Mesendoderm (in vitro differentiated cells): ENCODE data around the gene SEC31B.

Source experiments
- DNase-seq: peaks from one replicate; pipeline ENCODE4 v3.0.0; 2013
- H2AK5ac ChIP-seq: 2 replicates; pipeline ENCODE4 v1.6.1; 2013; ENCODE audit warnings: low read length, inconsistent platforms
- H2BK120ac ChIP-seq: 2 replicates; pipeline ENCODE4 v1.6.1; 2013; ENCODE audit warnings: low read depth, mild to moderate bottlenecking, low read length, moderate library complexity, mixed read lengths
- H2BK15ac ChIP-seq: replicated peaks from 2 replicates; pipeline ENCODE4 v1.6.1; 2013; ENCODE audit warnings: low read depth, mild to moderate bottlenecking, moderate library complexity
- H2BK5ac ChIP-seq: 2 replicates; pipeline ENCODE4 v1.6.1; 2013; ENCODE audit warnings: low read length, inconsistent platforms
- H3K18ac ChIP-seq: 2 replicates; pipeline ENCODE4 v1.6.1; 2013; ENCODE audit warnings: mild to moderate bottlenecking, low read length, mixed read lengths
- H3K23ac ChIP-seq: one replicate; pipeline ENCODE4 v1.6.1; 2013; ENCODE audit warnings: low read length
- H3K27ac ChIP-seq: 2 replicates; pipeline ENCODE4 v1.5.1; 2013; ENCODE audit warnings: low read depth, mild to moderate bottlenecking, inconsistent platforms, low read length, moderate library complexity
- H3K27me3 ChIP-seq: 2 replicates; pipeline ENCODE4 v1.6.1; 2013; ENCODE audit warnings: low read length, control low read depth, mild to moderate bottlenecking, inconsistent platforms; ENCODE audit not compliant: insufficient read depth, poor library complexity
- H3K36me3 ChIP-seq: 2 replicates; pipeline ENCODE4 v1.6.1; 2013; ENCODE audit warnings: low read length, inconsistent platforms; ENCODE audit not compliant: control insufficient read depth, insufficient read depth
- H3K4ac ChIP-seq: one replicate; pipeline ENCODE4 v1.6.1; 2013; ENCODE audit warnings: low read depth, mild to moderate bottlenecking, low read length, moderate library complexity
- H3K4me1 ChIP-seq: 2 replicates; pipeline ENCODE4 v1.6.1; 2013; ENCODE audit warnings: low read depth, low read length, inconsistent platforms; ENCODE audit not compliant: control insufficient read depth
- H3K4me2 ChIP-seq: 2 replicates; pipeline ENCODE4 v1.6.1; 2013; ENCODE audit warnings: low read length
- H3K4me3 ChIP-seq: 2 replicates; pipeline ENCODE4 v1.5.1; 2013; ENCODE audit warnings: mild to moderate bottlenecking, low read length
- H3K56ac ChIP-seq: one replicate; pipeline ENCODE4 v1.6.1; 2013; ENCODE audit warnings: low read length
- H3K79me1 ChIP-seq: 2 replicates; pipeline ENCODE4 v1.6.1; 2013; ENCODE audit warnings: low read length, inconsistent platforms
- H3K79me2 ChIP-seq: 2 replicates; pipeline ENCODE4 v1.6.1; 2013; ENCODE audit warnings: mild to moderate bottlenecking, low read length; ENCODE audit not compliant: control insufficient read depth, insufficient read depth
- H3K9ac ChIP-seq: 2 replicates; pipeline ENCODE4 v1.6.1; 2013; ENCODE audit warnings: low read length, inconsistent platforms
- H4K5ac ChIP-seq: one replicate; pipeline ENCODE4 v1.6.1; 2013; ENCODE audit warnings: low read length
- H4K8ac ChIP-seq: one replicate; pipeline ENCODE4 v1.6.1; 2013; ENCODE audit warnings: low read depth, mild to moderate bottlenecking, control low read depth, low read length, moderate library complexity
- WGBS: extraction: QIAGEN DNeasy Blood & Tissue Kit; methylation state at CpG from one replicate; pipeline ENCODE4 v1.1.7; 2013; ENCODE audit warnings: low lambda C conversion rate, missing lambda C conversion rate; ENCODE audit not compliant: insufficient coverage; ENCODE audit errors: extremely low coverage; 5-methylcytosine and 5-hydroxymethylcytosine counted together

Gene SEC31B

DNA sequence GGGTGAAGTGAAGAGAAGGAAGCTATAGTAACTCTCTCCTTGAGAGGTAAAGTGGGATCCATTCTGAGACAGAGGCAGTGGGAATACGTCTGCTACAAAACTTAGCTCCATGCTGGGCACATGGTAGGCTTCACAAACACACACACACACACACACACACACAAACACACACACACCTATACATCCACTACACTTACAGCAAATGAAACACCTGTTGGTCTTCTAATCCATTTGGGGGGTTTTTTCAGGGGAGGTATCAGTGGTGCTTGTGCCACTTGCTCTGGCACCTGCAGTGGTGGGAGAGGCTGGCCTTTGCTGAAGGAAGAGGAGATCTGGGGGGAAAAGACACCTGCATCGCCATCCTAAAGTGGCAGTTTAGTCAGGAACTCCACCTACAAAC is 14.5 kb downstream of the SEC31B start:
- no peak overlapping the region for H2BK120ac ChIP-seq
- no peak overlapping the region for H3K56ac ChIP-seq
- H3K79me1 ChIP-seq = no peaks in the 10 kb centered on the region
- no peak overlapping the region for H4K5ac ChIP-seq
- no peak overlapping the region for H3K4me2 ChIP-seq
- no peaks in the 10 kb centered on the region for H3K27me3 ChIP-seq
- H3K36me3 ChIP-seq = no peaks in the 10 kb centered on the region
- no peak overlapping the region for H3K18ac ChIP-seq
- DNase-seq = no peak
- H3K79me2 ChIP-seq = no peaks in the 10 kb centered on the region
- H3K27ac ChIP-seq = no peak overlapping the region
- no peak overlapping the region for H3K4ac ChIP-seq
- H3K23ac ChIP-seq = no peak overlapping the region
- H3K4me3 ChIP-seq = no peak overlapping the region
- no peak overlapping the region for H3K9ac ChIP-seq
- no peak overlapping the region for H2BK5ac ChIP-seq
- no peaks in the 10 kb centered on the region for H3K4me1 ChIP-seq
- no peak overlapping the region for H2AK5ac ChIP-seq
- WGBS = no CpG with 5 or more reads among the region's 2 CpGs
- no peak overlapping the region for H4K8ac ChIP-seq
- no peak overlapping the region for H2BK15ac ChIP-seq

DNA sequence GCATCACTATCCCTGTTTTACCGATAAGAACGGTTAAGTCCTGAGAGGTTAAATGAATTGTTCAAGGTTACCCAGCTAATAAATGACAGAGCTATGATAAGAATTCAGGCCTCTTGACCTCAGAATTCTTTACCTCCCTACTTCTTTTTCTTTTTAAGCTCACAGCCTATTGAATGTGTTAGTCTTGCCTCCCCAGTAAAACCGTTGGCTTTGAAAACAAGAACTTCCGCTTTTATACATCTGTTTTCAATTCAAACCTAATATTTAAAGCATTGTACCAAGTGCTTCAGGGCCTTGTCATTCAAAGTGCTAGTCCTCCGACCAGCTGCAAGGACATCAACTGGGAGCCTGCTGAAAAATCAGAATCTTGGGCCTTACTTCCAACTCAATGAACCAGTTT is 15.6 kb downstream of the SEC31B start:
- Histone ChIP-seq H3K27me3 (no peaks in the 10 kb centered on the region), H2AK5ac (no peak overlapping the region), H3K18ac (no peak overlapping the region), H3K9ac (no peak overlapping the region), H3K36me3 (no peaks in the 10 kb centered on the region), H2BK5ac (no peak overlapping the region), H3K23ac (no peak overlapping the region), H3K27ac (no peak overlapping the region), H4K8ac (no peak overlapping the region), H3K79me1 (no peaks in the 10 kb centered on the region), H2BK15ac (no peak overlapping the region), H3K4me3 (no peak overlapping the region), H4K5ac (no peak overlapping the region), H3K56ac (no peak overlapping the region), H3K4ac (no peak overlapping the region), H3K79me2 (no peaks in the 10 kb centered on the region), H3K4me1 (no peaks in the 10 kb centered on the region), H3K4me2 (no peak overlapping the region), H2BK120ac (no peak overlapping the region)
- DNase-seq = no peak
- WGBS = no CpG with 5 or more reads among the region's 5 CpGs

DNA sequence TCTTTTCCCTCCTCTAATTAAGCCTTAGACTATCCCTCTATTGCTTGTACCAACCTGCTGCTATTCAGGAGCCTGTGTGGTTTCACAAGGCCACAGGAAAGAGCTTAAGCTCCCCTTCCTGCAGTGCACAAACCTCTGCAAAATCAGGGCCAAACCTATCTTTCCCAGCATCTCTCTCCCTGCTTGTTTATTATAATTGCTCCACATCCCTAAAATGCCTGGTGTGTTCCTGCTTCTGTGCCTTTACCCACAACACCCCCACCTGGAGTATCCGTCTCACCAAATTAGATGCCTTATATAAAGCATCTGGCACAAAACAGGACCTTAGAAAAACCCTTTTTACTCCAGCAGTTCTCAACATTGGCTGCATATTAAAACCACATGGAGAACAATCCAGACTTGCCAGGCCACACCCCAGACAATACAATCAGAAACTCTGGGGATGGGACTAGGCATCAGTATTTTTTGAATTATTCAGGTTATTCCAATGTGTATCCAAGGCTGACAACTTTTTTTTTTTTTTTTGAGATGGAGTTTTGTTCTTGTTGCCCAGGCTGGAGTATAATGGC is 16.7 kb downstream of the SEC31B start:
- Histone ChIP-seq H3K27ac (no peak overlapping the region), H3K4ac (no peak overlapping the region), H3K4me2 (no peak overlapping the region), H2BK15ac (no peak overlapping the region), H4K5ac (no peak overlapping the region), H3K4me3 (no peak overlapping the region), H3K79me2 (no peaks in the 10 kb centered on the region), H3K18ac (no peak overlapping the region), H2BK5ac (no peak overlapping the region), H2AK5ac (no peak overlapping the region), H3K9ac (no peak overlapping the region), H3K56ac (no peak overlapping the region), H3K23ac (no peak overlapping the region), H3K4me1 (no peaks in the 10 kb centered on the region), H3K79me1 (no peaks in the 10 kb centered on the region), H2BK120ac (no peak overlapping the region), H3K36me3 (no peaks in the 10 kb centered on the region), H4K8ac (no peak overlapping the region), H3K27me3 (no peaks in the 10 kb centered on the region)
- WGBS = no CpG with 5 or more reads among the region's 1 CpG
- DNase-seq = no peak

DNA sequence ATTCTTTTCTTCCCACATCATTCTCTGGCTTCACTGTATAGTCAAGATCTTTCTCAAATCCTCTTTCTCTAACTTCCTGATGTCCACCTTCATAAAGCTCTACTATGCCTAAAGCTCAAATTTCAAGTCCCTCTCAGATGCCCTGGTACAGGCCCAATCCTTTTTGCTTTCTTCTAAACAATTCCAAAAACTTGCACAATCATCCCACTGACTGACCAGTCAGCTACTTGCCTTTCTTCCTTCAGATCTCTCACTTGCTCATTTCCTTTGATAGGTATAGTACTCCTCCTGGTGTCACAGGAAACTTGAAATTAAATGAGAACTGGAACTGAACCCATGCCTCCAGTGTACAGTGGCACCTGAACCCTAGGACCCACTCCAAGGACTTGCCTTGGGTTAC is 18.2 kb downstream of the SEC31B start:
- Histone ChIP-seq H3K4me3 (no peak overlapping the region), H3K79me1 (no peaks in the 10 kb centered on the region), H2AK5ac (no peak overlapping the region), H3K23ac (no peak overlapping the region), H2BK120ac (no peak overlapping the region), H3K36me3 (no peaks in the 10 kb centered on the region), H4K5ac (no peak overlapping the region), H3K27ac (no peak overlapping the region), H2BK5ac (no peak overlapping the region), H3K79me2 (no peaks in the 10 kb centered on the region), H2BK15ac (no peak overlapping the region), H3K4me1 (no peaks in the 10 kb centered on the region), H3K56ac (no peak overlapping the region), H3K27me3 (no peaks in the 10 kb centered on the region), H3K9ac (no peak overlapping the region), H3K4me2 (no peak overlapping the region), H4K8ac (no peak overlapping the region), H3K18ac (no peak overlapping the region), H3K4ac (no peak overlapping the region)
- no peak for DNase-seq

DNA sequence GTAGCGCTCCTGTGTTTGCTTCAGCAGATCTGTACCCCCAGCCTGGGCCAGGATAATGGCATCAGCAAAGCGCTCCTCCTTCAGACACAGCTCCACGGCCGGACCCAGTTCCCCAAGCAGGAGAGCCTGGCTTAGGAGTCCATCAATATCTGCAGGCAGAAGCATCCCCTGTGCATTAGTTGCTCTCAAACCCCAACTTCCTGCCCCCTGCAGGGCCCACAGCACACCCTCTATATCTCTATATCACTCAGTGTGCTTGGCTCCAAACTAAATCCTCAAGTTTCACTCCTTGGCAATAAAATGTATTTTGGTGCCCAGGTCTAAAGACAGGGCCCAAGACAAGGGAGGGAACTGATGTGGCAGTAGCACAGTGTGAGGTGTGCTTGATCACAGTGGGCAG is 21.6 kb downstream of the SEC31B start:
- H3K4ac ChIP-seq = no peak overlapping the region
- H3K56ac ChIP-seq = no peak overlapping the region
- H3K27ac ChIP-seq = no peak overlapping the region
- H2BK5ac ChIP-seq = no peak overlapping the region
- no peak overlapping the region for H3K4me2 ChIP-seq
- no peak overlapping the region for H4K5ac ChIP-seq
- H2AK5ac ChIP-seq = no peak overlapping the region
- no peak overlapping the region for H3K23ac ChIP-seq
- H3K27me3 ChIP-seq = no peaks in the 10 kb centered on the region
- H3K79me2 ChIP-seq = no peaks in the 10 kb centered on the region
- no peaks in the 10 kb centered on the region for H3K36me3 ChIP-seq
- no peaks in the 10 kb centered on the region for H3K79me1 ChIP-seq
- no peak overlapping the region for H2BK15ac ChIP-seq
- WGBS = no CpG with 5 or more reads among the region's 4 CpGs
- no peak for DNase-seq
- H3K4me1 ChIP-seq = no peaks in the 10 kb centered on the region
- no peak overlapping the region for H2BK120ac ChIP-seq
- H3K4me3 ChIP-seq = no peak overlapping the region
- H3K9ac ChIP-seq = no peak overlapping the region
- H4K8ac ChIP-seq = no peak overlapping the region
- H3K18ac ChIP-seq = no peak overlapping the region

DNA sequence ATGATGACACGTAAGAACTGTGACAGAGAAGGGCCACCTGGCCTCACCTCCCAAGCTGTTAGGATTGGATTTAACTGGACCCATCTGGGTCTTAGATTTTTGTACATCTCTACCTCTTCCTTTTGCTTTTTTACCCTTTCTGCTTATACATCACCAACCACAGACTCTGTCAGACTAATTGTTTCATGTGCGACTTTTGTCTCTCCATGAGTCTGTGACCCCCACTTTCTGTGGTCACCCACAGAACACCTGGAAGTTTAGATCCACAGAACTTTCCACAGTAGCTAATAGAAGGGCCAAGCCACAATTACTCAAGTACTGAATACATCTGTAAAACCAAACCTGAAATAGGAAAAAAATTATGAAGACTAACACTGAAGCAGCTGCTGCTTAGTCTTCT is 23.1 kb downstream of the SEC31B start:
- no peak overlapping the region for H3K18ac ChIP-seq
- H3K27ac ChIP-seq = no peak overlapping the region
- no peak overlapping the region for H2BK15ac ChIP-seq
- no peak overlapping the region for H3K4me3 ChIP-seq
- no peak for DNase-seq
- H4K8ac ChIP-seq = no peak overlapping the region
- no peak overlapping the region for H3K4me2 ChIP-seq
- no peak overlapping the region for H3K9ac ChIP-seq
- H3K56ac ChIP-seq = no peak overlapping the region
- H2BK120ac ChIP-seq = no peak overlapping the region
- H3K4me1 ChIP-seq = no peaks in the 10 kb centered on the region
- no peaks in the 10 kb centered on the region for H3K27me3 ChIP-seq
- H3K79me1 ChIP-seq = no peaks in the 10 kb centered on the region
- no peak overlapping the region for H4K5ac ChIP-seq
- H3K36me3 ChIP-seq = no peaks in the 10 kb centered on the region
- no peak overlapping the region for H2BK5ac ChIP-seq
- no peaks in the 10 kb centered on the region for H3K79me2 ChIP-seq
- no peak overlapping the region for H3K23ac ChIP-seq
- H2AK5ac ChIP-seq = no peak overlapping the region
- WGBS = no CpG with 5 or more reads among the region's 2 CpGs
- no peak overlapping the region for H3K4ac ChIP-seq
